Measurements from ENCODE around the gene IGF2R.

Gene IGF2R

GRCh38 chr6:159978291-159979135 lies 9.6 kb downstream of the IGF2R start:
- DNase-seq = no peak

GRCh38 chr6:159979136-159979874 lies 10.4 kb downstream of the IGF2R start:
- DNase-seq = peak; percentile 26

GRCh38 chr6:159980474-159980873 lies 11.6 kb downstream of the IGF2R start:
- DNase-seq = no peak

- no peak for DNase-seq
Observed at GRCh38 chr6:159981071-159981402, 12.2 kb downstream of the IGF2R start.

GRCh38 chr6:159981403-159982245 lies 12.7 kb downstream of the IGF2R start:
- no peak for DNase-seq

GRCh38 chr6:159982731-159983506 lies 14.0 kb downstream of the IGF2R start:
- no peak for DNase-seq

GRCh38 chr6:159983641-159984080 lies 14.8 kb downstream of the IGF2R start:
- DNase-seq = no peak

- no peak for DNase-seq
Observed at GRCh38 chr6:159984268-159984786, 15.4 kb downstream of the IGF2R start.

GRCh38 chr6:159985296-159985945 lies 16.5 kb downstream of the IGF2R start:
- DNase-seq = no peak

GRCh38 chr6:159988983-159989454 lies 20.1 kb downstream of the IGF2R start:
- DNase-seq = no peak

- DNase-seq = no peak
Observed at GRCh38 chr6:159989492-159990480, 20.9 kb downstream of the IGF2R start.

GRCh38 chr6:159992366-159992765 lies 23.5 kb downstream of the IGF2R start:
- no peak for DNase-seq

GRCh38 chr6:159995405-159995804 lies 26.5 kb downstream of the IGF2R start:
- DNase-seq = no peak

- DNase-seq = no peak
Observed at GRCh38 chr6:159996087-159996622, 27.3 kb downstream of the IGF2R start.

- no peak for DNase-seq
Observed at GRCh38 chr6:159996626-159997497, 28.0 kb downstream of the IGF2R start.

- no peak for DNase-seq
Observed at GRCh38 chr6:159997498-159998101, 28.7 kb downstream of the IGF2R start.

- no peak for DNase-seq
Observed at GRCh38 chr6:159998538-159998937, 29.7 kb downstream of the IGF2R start.

GRCh38 chr6:159999240-159999671 lies 30.4 kb downstream of the IGF2R start:
- no peak for DNase-seq
